Pulmonary artery endothelial cell (primary cell): ENCODE measurements around the gene RYR1. TPM values are rescaled to one million over a fixed set of nuclear protein-coding genes. Genes with fewer than 3 reads are reported as not detected.
"Not testable (repeated sequence)": the region's sequence is repeated elsewhere in the genome, so short reads cannot be mapped to it uniquely, and the experiment has no call there.

ENCODE experiments used
- DNase-seq: peaks from one replicate; pipeline ENCODE4 v3.0.0-alpha.2; 2011; ENCODE audit warnings: low read depth, low spot score
- total RNA-seq: library from RNA; depleted of rRNA; stranded (reverse); fragments of >200 nt; gene quantifications from 2 replicates; pipeline ENCODE4 v1.2.3, GENCODE V29; 2014

The RYR1 gene
- total RNA-seq, 1 donor from 2014 or later, result 0.26 TPM

DNA sequence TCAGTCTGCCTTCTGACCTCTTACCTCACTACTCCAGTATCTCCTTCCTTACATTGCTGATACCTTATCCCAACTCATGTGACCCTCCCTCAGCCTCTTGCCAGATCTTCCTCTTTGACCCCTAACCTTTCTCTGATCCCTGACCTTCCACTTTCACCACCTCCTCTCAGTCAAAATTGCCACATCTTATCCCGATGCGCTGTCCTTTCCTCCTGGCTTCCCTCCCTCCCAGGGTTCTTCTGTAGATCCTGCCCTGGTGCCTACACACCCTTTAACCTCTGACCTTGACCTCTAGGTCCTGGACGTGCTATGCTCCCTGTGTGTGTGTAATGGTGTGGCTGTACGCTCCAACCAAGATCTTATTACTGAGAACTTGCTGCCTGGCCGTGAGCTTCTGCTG lies 23.7 kb downstream of the RYR1 start:
- DNase-seq, result no peak

DNA sequence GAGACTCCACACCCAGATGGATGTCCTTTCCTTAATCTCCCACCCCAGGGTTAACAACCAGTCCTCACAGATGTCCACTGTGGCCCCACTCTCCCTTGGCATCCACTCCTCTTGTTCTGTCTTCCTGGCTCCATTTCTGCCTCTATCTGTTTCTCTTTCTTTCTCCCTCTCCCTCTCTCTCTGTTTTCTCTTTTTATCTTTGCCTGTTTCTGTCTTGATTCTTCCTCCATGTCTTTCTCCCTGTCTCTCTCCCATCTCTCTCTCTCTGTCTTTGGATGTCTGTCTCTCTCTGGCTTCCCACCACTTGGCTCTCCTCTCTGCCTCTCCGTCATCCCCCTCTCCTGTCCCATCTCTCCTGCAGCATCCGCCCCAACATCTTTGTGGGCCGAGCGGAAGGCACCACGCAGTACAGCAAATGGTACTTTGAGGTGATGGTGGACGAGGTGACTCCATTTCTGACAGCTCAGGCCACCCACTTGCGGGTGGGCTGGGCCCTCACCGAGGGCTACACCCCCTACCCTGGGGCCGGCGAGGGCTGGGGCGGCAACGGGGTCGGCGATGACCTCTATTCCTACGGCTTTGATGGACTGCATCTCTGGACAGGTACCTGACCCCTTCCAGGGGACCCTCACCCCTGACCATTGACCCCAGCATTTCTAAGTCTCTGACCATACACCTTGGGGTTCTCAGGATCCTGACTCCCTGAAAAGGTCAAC lies 24.4 kb downstream of the RYR1 start:
- no peak for DNase-seq

DNA sequence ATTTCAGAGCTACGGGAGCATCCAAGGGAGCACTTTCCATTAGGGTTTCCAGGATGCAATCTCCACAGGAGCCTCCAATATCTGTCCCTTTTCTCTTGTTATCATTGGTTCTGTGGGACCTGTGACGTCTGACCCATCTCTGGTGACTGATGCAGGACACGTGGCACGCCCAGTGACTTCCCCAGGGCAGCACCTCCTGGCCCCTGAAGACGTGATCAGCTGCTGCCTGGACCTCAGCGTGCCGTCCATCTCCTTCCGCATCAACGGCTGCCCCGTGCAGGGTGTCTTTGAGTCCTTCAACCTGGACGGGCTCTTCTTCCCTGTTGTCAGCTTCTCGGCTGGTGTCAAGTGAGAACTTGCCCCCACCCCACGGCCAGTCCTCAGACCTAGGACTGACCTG lies 25.5 kb downstream of the RYR1 start:
- DNase-seq, result no peak

GRCh38 chr19:38463365-38463764 lies 29.9 kb downstream of the RYR1 start:
- DNase-seq, result no peak

DNA sequence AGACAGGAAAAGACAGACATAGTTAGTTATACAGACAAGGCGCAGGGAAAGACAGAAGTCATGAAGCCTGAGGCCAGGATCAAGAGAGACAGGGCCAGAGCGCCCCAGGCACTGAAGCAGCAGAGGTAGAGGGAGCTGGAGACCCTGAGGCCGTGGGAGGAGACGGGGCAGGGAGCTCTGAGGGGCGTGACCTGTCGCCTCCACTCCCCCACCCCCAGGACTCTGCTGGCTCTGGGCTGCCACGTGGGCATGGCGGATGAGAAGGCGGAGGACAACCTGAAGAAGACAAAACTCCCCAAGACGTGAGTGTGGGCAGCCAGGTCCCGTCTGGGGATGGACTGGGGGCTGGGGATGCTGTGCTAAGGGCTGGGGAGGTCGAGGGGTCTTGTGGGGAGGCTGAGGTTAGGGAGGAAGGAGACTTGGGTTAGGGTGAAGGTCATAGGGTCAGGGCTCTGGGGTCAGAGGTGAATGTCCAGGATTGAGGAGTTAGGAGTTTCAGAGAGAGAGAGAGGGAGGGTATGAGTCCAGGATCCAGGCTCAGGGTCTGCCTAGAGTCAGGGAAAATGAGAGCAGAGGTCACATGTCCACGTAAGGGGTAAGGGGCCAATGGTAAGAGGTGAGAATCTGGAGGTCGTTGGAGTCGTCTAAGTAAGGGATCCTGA lies 31.1 kb downstream of the RYR1 start:
- DNase-seq, result no peak

- no peak for DNase-seq
Observed at GRCh38 chr19:38466050-38466449, 32.6 kb downstream of the RYR1 start.

GRCh38 chr19:38467541-38468525 lies 34.3 kb downstream of the RYR1 start:
- no peak for DNase-seq

GRCh38 chr19:38469151-38469550 lies 35.7 kb downstream of the RYR1 start:
- no peak for DNase-seq

DNA sequence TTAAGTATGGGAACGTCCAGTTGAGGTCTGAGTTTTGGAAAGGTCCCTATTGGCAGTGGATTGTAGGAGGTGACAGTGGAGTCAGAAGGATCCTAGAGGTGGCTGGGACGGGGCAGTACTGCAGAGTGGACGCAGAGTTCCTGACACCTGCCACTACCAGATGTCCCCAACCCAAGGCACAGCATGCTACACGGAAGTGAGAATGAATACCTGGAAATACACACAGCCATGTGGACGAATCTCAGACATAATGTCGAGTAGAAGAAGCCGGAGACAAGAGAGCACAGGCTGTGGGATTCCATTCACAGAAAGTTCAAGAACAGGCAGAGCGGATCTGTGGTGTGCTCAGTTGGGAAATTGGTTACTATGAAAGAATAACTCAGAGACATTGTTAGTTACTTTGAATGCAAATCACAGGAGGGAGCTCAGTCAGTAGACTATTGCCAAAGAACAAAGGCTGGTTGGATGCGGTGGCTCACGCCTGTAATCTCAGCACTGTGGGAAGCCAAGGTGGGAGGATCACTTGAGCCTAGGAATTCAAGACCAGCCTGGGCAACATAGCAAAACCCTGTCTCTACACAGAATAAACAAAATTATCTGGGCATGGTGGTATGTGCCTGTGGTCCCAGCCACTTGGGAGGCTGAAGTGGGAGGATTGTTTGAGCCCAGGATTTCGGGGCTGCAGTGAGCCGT lies 37.4 kb downstream of the RYR1 start:
- DNase-seq, result no peak

DNA sequence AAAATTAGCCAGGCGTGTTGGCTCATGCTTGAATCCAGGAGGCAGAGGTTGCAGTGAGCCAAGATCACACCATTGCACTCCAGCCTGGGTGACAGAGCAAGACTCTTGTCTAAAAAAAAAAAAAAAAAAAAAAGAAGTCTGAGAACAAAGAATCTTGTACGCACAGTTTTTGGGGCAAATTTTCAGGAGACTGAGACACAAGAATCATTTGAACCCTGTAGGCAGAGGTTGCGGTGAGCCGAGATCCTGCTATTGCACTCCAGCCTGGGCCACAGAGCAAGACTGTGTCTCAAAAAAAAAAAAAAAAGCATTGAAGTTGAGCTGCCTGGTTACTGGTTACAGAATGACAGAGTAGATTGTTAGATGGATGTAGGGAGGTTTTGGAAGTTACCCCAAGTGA lies 39.2 kb downstream of the RYR1 start:
- not testable (repeated sequence) for DNase-seq

DNA sequence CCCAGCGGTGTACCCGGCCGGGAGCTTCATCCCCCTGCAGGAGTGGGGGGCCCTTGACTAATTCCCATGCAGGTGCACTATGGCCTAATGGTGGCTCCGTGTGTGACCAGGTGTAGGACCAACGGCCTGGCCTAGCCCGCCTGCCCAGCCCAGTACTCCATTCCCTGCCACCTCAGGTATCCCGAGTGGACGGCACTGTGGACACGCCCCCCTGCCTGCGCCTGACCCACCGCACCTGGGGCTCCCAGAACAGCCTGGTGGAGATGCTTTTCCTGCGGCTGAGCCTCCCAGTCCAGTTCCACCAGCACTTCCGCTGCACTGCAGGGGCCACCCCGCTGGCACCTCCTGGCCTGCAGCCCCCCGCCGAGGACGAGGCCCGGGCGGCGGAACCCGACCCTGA lies 39.7 kb downstream of the RYR1 start:
- no peak for DNase-seq

- DNase-seq, result no peak
Observed at GRCh38 chr19:38475176-38475575, 41.7 kb downstream of the RYR1 start.

DNA sequence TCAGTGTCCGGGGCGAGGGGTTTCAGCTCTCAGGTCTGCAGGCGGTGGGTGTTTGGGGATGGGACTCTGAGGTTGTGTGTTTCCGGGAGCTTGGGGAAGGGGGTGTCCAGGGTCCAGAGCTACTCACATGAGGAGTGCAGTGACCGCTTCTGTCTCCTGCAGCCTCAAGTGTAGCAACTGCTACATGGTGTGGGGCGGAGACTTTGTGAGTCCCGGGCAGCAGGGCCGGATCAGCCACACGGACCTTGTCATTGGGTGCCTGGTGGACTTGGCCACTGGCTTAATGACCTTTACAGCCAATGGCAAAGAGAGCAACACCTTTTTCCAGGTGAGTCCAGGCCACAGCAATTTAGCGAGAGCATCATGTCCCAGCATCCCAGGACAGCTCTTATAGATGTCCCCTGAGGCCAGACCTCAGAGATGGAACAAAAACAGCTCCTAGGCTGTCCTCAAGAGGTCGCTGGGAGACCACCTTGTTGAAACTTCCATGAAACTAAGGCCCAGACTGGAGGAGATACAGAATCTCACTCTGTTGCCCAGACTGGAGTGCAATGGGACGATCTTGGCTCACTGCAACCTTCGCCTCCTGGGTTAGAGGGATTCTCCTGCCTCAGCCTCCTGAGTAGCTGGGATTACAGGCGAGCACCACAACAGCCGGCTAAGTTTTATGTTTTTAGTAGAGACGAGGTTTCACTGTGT lies 44.9 kb downstream of the RYR1 start:
- DNase-seq, result no peak

GRCh38 chr19:38482496-38482895 lies 49.0 kb downstream of the RYR1 start:
- no peak for DNase-seq

DNA sequence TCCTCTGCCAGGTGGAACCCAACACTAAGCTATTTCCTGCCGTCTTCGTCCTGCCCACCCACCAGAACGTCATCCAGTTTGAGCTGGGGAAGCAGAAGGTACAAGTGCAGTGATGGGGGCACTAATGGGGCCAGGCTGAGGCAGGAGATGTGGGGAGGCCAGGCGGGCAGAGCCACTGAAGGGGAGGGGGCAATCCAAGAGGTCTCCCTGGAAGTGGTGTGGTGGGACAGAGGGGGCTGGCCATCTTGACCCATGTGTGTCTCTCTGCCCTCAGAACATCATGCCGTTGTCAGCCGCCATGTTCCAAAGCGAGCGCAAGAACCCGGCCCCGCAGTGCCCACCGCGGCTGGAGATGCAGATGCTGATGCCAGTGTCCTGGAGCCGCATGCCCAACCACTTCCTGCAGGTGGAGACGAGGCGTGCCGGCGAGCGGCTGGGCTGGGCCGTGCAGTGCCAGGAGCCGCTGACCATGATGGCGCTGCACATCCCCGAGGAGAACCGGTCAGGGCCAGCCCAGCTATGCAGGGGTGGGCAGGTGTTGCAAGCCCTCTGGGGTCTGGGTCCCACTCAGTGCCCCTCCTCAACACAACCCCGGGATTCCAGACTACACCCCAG lies 49.6 kb downstream of the RYR1 start:
- DNase-seq, result no peak

DNA sequence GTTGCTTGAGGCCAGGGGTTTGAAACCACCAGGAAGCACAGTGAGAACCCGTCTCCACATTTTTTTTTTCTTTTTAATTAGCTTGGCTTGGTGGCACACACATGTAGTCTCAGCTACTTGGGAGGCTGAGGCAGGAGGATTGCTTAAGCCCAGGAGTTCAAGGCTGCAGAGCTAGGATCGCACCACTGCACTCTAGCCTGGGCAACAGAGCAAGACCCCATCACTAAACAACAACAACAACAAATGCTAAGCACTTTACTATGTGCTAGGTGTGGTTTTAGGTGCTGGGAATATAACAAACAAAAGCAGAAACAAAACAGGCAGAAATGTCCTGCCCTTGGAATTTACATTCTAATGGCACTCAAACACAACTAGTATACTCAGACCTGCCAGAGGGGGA lies 51.3 kb downstream of the RYR1 start:
- no peak for DNase-seq

DNA sequence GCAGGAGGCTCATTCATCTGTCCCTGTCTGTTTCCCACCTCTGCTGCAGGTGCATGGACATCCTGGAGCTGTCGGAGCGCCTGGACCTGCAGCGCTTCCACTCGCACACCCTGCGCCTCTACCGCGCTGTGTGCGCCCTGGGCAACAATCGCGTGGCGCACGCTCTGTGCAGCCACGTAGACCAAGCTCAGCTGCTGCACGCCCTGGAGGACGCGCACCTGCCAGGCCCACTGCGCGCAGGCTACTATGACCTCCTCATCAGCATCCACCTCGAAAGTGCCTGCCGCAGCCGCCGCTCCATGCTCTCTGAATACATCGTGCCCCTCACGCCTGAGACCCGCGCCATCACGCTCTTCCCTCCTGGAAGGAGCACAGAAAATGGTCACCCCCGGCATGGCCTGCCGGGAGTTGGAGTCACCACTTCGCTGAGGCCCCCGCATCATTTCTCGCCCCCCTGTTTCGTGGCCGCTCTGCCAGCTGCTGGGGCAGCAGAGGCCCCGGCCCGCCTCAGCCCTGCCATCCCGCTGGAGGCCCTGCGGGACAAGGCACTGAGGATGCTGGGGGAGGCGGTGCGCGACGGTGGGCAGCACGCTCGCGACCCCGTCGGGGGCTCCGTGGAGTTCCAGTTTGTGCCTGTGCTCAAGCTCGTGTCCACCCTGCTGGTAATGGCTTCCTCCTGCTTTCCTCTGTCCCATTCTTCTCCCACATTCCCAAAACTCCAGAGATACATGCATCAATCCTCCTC lies 52.2 kb downstream of the RYR1 start:
- DNase-seq, result no peak

GRCh38 chr19:38486731-38487336 lies 53.3 kb downstream of the RYR1 start:
- DNase-seq, result no peak

DNA sequence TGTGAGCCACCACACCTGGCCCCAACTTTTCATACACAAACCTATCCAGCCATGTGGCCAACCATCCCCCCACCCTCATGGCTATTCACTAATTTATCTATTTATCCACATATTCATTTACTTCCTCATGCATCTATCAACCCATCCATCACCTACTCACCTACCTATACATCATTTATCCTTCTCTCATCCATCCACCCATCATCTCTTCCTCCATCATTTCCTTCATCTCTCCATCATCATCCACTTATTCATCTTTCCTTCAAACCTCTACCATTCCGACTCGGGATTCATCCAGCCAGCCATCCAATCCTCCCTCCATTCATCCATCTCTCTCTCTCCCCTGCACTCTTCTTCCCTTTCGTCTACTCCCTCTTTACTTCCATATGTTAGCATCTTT lies 54.6 kb downstream of the RYR1 start:
- DNase-seq, result no peak
